ENCODE data around the gene INTS15.
"Not testable (repeated sequence)": the region's sequence is repeated elsewhere in the genome, so short reads cannot be mapped to it uniquely, and the experiment has no call there.

The INTS15 gene

DNA sequence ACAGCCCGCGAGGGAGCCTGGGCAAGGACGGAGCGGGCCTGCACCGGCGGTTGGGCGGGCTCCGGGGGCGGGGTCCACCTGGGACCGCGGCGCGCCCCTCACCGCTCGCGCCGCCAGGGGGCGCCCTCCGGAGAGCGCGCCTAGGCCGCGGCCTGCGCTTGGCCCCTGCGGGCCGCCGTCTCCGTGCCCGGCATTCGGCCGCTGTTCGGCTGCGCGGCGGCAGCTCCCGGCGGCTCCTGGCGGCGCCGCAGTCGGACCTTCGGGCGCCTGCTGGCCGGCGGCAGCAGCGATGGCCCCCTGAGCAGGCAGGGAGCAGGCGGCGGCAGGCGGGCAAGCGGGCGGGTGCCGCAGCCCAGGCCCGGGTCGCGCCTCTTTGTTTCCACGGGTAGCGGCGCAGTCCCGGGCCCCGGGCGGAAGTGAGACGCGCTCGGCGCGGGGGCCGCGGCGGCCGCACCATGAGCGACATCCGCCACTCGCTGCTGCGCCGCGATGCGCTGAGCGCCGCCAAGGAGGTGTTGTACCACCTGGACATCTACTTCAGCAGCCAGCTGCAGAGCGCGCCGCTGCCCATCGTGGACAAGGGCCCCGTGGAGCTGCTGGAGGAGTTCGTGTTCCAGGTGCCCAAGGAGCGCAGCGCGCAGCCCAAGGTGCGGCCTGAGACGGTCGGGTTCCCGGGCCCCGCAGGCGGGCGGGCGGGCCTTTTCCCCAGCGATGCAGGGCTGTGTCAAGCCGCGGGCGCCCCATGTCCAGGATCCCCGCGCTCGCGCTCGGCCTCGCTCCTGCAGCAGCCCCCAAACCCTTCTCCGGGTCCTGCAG is at the start of gene INTS15:
TSS of gene INTS15 (plus strand) at position 193 of the 816 bp plus-strand sequence. CDS start at position 456, 263 bp downstream.
- peak; percentile 79 for DNase-seq

DNA sequence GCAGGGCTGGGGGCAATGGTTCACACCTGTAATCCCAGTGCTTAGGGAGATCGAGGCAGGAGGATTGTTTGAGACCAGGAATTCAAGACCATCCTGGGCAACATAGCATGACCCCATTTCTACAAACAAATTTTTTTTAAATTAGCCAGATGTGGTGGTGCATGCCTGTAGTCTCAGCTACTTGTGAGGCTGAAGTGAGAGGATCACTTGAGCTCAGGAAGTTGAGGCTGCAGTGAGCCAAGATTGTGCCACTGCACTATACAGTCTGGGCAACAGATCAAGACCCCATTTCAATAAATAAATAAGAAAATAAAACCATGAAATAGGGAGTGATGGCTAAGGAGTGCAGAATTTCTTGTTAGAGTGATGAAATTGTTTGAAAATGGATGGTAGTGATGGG is 47.5 kb upstream of the INTS15 start:
- DNase-seq = no peak

DNA sequence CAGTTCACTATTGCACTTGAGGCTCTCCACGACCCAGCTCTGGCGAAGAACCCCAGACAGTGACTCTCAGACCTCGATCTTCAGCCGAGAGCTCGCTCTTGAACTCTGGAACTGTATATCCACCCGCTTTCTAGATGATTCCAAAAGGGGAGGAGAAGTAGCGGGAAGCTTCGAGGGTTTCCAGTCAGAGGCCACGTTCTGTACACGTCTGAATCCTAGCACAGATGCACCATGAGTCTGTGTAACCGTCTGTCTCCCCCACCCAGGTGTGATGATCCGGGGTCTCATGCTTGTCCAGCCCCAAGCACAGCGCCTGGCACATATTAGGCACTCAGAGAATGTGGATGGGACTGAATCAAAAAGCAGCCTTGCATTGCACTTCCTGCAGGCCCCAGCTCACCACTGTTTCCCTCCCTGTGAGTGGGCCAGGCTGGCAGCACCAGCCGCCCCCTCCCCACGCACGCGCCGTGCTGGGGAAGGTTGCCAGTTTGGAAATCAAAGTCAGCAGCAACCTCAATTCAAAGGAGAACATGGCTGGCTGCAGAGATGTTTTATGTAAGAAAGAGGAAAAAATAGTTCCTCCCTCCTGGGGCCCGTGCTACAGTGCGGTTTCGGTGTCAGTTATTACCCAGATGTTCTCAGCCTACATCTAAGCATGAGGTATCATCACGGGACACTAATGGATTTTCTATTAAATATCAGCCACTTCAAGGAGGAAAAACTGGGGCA is 44.3 kb upstream of the INTS15 start:
- DNase-seq = no peak

DNA sequence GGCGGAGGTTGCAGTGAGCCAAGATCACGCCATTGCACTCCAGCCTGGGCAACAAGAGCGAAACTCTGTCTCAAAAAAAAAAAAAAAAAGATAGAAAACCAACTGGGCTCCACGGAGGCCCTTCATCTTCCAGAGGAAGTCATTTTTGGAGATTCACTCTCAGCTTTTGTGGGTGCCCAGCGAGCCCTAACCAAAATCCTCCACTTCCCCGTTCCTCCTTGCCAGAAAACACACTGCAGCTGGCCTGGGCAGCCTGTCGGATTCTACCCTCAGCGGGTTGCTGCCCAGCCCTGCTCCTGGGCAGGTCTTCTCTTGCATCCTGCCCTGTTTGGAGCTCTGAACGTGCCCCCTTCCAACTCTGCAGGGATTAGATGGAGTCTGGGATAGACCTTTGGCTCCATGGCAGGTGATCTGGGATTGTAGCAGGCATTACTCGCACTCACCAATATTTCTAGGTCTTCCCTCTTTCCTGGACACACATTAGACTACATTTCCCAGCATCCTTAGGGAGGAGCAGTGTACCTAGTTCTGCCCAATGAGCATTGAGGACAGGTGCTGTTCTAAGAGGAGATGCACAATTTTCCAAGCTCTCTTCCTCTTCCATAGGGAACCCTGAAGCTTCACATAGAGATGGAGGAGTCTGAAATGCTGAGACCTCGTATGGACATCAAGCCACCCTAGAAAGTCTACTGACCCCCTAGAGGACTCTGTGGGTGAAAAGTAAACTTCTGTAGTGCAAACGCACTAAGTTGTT is 43.1 kb upstream of the INTS15 start:
- DNase-seq = no peak

DNA sequence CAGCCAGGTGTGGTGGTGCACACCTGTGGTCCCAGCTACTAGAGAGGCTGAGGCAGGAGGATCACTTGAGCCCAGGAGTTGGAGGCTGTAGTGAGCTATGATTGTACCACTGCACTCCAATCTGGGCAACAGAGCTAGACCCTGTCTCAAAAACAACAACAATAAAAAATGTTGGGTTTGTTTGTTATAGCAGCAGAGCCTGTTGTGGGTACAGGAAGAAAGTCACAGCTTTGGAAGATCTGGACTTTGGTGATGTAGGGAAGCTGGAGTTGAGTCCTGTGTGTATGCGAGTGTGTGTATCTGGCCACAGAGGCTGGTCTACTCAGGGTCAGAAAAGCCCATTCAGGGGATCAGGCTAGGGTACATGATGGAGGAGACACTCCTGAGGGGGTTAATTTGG is 42.4 kb upstream of the INTS15 start:
- no peak for DNase-seq

DNA sequence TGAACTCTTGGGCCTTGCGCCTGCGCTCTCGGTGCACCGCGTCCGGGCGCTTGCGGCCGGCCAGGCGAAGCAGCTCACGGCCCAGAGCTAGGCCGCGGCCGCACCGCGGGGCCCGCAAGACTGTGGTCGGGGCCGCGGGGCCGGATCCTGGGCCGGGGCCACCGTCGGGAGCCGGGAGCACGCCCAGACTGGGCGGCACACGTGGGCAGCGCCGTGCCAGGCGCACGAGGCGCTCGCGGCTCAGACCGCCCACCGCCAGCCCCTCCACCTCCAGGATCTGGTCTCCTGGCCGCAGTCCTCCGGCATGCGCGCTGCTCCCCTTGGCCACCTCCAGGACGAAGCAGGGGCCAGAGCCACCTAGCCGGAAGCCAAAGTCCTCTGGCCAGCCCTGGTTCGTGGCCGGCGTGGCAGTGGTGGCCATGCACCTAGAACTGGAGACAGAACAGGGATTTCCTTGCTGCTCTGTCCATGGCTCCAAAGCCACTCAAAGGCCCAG is 38.8 kb upstream of the INTS15 start, which contains the start of gene GRID2IP:
TSS of gene GRID2IP (minus strand) at position 446 of the 496 bp plus-strand sequence. CDS start at position 421, 25 bp downstream.
- no peak for DNase-seq

DNA sequence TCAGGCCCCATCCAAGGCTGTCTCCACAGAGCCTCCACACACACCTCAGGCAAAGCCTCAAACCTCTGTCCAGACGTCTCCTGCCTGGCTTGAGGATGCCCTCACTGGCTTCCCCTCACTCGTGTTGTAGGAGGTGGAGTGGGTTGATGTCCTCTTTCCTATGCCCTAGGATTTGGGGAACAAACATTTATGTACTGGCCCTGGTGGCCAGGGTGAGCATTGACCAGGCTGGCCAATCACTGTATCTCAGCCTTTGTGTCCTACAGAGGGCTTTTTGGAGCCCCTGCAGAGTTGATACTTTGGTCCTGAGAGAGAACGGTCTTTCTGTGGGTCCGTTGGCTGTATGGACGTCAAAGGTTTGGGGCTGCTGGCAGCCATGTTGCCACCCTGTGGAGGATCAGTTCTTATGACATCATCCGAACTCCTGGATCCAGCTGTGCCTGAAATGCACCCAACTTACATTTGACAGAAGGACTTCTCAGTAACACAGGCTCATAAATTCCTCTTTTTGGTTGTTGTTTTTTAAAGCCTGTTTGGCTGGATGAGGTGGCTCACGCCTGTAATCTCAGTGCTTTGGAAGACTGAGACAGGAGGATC is 36.3 kb upstream of the INTS15 start:
- no peak for DNase-seq

DNA sequence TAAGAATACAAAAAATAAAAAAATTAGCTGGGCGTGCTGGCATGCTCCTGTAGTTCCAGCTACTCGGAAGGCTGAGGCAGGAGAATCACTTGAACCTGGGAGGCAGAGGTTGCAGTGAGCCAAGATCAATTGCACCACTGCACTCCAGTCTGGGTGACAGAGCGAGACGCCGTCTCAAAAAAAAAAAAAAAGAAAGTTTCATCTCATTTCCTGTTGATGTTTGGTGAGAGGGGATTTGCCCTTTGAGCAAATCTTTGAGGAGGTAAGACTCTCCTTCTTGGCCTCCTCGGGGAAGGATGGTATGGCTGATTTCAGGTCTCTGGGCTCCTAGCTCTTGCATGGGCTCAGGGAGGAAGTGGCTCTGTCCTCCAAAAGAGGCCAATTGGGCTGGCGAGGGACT is 35.0 kb upstream of the INTS15 start:
- no peak for DNase-seq

DNA sequence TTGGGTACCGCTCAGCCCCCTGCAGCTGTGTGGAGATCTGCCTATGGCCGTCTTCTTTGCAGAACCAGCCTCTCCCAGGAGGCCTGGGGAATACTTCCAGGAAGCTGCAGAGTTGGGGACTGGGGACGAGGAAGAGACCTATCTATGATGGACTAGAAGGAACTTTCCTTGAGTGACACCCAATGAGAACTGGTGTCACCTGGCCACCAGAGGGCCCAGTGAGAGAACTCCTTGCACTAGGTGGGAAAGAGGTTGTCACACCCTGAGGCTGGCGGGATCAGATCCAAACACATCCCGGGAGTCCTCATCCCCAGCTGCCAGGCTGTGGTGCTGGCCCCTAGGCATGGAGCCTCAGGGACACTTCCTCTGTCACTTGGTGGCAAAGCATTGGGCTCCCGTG is 33.6 kb upstream of the INTS15 start:
- DNase-seq = no peak

DNA sequence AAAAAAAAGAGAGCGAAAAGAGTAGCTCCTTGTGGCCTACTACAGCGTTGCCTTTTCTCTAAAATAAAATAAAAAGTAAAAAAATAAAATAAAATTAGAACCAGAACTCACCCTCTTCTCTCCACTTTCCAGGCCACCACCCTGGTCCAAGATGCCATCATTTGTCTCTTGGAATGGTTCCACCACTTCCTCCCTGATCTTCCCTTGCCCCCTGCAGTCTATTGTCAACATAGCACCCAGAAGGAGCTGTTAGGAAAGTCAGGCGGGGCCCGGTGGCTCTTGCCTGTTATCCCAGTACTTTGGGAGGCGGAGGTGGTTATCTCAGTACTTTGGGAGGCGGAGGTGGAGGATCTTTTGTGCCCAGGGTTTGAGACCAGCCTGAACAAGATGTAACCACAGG is 31.0 kb upstream of the INTS15 start:
- DNase-seq = no peak

DNA sequence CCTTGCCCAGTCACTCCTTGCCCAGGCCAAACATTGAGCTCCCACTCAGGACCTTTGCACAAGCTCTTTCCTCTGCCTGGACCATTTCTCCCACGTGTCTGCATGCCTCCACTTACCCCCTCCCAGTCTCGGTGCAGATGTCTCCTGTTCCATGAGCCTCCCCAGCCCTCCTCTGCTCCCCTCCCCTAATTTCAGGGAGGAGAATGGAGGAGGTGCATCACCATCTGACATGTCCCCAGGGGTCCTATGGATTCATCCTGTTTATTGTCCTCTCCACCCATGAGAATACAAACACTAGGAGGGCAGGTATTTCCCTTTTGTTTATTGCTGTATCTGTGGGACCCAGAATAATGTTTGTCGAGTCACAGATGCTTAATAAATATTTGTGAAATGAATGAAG is 29.9 kb upstream of the INTS15 start:
- DNase-seq = no peak

DNA sequence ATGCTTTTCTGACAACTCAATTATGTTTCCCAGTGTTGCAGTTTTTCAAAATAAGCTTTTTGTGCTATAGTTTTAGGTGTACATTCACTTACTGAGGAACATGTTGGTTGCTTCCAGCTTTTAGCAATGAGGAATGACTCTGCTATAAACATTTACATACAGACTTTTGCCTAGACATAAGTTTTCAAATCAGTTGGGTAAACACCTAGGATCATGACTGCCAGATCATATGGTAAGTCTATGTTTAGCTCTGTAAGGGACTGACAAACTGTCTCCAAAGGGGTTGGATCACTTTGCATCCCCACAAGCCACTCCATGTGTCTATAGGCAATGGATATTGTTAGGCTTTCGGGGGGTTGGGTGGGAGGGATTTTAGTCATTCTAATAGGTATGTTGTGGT is 27.7 kb upstream of the INTS15 start:
- no peak for DNase-seq

DNA sequence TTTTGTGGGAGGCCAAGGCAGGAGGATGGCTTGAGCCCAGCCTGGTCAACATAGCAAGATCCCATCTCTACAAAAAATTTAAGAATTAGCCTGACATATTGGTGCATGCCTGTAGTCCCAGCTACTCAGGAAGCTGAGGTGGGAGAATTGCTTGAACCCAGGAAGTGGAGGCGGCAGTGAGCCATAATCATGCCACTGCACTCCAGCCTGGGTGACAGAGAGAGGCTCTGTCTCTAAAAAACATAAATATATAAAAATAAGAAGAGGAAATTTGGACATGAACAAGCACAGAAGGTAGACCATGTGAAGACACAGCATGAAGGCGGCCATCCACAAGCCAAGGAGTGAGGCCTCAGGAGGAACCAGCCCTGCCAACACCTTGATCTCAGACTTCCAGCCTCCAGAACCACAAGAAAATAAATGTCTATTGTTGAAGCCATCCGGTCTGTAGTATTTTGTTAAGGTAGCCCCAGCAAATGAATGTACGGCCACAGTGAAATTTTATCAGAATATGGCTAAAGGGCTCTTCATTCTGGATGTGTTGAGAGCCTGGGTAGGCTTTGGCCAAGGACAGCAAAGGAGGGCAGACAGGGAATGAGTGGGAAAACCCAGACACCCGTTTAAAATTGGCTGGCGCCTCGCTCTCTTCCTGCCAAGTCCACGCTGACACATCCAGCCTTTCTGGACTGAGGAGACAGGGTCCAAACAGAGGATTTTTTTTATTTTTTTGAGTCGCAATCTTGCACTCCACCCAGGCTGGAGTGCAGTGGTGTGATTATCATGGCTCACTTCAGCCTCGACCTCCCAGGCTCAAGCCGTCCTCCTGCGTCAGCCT is 25.7 kb upstream of the INTS15 start:
- no peak for DNase-seq

DNA sequence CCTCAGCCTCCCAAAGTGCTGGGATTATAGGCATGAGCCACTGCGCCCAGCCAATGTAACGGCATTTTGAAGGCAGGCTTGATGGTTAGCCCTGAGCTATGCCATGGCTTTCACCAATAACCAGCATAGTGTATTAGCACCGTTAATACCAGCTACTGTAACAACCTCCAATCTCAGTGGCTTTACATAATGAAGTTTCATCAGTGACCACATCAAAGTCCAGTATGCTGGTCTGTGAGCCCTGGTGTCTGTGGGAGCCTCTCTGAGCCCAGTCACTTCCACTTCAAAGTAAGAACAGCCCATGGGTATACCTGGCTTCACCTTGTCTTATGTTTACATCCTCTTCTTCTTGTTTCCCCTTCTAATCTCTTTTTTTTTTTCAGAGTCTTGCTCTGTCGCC is 24.2 kb upstream of the INTS15 start:
- DNase-seq = no peak

DNA sequence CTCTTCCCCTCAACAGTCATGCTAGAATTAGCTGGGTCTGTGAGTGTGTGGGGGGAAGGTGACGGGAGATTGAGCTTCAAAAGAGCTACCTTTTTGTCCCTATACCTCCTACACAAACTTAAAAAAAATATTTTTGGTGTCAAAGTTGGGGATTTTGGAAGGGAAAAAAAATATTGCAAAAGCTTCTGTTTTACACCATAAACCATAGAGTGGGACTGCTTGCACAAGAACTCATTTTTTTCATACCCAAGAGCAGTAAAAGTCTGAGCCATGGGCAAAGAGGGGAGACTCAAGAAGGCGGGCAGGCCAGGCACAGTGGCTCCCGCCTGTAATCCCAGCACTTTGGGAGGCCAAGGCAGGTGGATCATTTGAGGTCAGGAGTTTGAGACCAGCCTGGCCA is 21.9 kb upstream of the INTS15 start:
- DNase-seq = no peak

DNA sequence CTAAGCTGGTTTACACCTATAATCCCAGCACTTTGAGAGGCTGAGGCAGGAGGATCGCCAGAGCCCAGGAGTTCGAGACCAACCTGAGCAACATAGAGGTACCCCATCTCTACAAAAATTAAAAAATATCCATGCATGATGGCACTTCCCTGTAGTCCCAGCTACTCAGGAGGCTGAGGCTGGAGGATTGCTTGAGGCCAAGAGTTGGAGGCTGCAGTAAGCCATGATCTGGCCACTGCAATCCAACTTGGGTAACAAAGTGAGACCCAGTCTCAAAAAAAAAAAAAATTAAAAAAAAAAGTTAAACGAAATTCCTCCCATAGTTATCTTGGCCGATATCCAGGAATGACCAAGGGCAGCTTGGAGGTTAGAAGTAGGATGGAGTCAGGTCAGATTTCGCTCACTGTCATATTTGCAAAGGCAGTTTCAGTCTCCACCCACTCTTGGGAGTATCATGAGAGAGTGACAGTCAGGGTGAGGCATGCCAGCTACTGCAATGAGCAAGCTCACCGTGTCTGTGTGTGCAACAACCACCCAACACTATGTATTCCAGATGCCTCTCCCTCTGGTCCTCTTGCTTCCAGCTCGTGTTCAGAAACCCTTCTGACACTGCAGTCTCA is 18.6 kb upstream of the INTS15 start:
- no peak for DNase-seq

DNA sequence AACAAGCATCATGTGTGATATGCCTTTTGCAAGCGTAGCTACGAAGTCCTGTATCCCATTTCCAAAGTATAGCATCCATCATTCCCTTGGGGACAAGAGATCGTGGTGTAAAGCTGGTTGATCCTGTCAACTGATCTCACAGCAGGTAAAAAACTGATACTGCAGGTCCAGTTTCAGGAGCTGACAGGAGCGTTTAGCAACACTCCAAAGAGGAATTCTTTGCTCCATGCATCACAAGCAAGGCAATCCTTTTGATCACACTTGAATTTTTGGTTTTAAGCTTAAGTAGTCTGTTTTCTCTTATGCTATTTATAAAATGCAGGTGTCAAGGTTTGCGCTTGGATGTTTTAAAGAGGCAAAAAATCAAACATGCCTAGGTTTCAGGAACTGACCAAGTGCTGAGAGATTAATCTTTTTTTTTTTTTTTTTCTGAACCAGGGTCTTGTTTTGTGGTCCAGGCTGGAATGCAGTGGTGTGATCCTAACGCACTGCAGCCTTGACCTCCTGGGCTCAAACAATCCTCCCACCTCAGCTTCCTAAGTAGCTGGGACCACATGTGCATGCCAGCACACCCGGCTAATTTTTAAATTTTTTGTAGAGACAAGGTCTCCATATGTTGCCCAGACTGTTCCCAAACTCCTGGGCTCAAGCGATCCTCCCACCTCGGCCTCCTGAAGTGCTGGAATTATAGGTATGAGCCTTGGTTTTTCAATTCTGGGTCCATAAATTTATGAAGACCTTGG is 14.4 kb upstream of the INTS15 start:
- DNase-seq = no peak

DNA sequence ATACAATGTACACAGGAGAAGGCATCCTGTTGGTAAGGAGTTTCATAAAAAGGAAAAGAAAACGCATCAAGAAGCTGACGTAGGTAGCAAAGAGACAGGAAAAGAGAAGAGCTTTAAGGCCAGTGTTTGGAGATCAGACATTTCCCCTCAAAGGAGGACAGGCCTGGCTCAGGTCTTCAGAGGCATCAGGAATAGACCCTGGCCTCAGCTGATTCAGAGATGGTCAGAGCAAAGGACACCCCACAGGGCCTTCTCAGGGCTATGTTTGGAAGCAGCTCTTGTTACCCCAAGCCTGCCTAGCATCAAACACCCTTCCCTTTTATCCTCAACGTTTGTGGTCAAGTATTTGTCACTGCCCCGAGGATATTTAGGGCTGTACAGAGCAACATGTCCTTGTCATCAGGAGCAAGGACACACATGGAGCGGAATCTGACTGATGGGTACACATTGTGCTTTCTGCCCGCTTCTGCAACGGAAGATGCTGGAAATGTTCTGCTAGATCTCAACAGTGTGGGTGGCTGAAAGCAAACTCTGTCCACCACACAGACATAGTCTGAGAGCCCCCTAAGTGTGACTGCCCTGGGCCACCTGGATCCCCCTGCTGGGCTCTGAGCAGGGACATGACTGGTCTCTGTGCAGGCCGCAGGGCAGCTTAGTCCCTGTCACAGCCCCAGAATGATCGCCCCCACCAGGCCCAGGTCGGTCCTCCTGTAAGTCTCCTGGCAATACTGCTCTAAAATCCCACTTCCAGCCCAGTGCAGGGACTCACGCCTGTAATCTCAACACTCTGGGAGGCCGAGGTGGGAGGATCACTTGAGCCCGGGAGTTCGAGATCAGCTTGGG is 13.6 kb upstream of the INTS15 start:
- DNase-seq = no peak

DNA sequence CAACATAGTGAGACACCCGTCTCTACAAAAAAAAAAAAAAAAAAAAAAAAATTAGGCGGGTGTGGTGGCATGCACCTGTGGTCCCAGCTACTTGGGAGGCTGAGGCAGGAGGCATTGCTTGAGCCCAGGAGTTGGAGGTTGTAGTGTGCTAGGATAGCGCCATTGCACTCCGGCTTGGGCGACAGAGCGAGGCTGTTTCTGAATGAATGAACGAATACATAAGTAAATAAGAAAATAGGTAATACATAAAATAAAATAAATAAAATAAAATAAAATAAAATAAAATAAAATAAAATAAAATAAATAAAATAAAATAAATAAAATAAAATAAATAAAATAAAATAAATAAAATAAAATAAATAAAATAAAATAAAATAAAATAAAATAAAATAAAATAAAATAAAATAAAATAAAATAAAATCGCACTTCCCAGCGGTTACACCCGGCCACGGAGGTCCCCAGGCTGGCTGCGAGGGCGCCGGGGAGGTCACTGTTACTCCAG is 12.9 kb upstream of the INTS15 start:
- DNase-seq = not testable (repeated sequence)
